ENCODE data around the gene DENND2C.

DNA sequence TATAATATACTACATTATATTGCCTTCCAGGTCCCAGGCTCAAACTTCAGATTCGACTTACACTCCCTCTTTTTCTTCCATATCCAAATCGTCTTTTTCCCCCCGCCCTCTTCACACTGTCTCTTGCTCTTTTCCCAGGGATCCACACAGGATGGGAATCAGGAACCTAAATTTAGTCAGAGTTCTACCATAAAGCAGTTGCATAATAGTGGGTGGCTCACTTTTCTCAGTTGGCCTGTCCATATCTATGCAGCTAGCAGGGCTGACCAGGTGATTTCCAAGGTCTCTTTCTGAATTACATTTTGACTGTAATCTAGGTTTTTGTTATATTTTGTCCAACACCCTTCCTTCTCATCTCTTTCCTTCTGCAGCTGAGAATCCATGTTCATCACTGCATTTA lies 80.7 kb downstream of the DENND2C start:
- no peak for TF ChIP-seq CTCF (IDR thresholded peaks at IDR 0.05)
- TF ChIP-seq POLR2AphosphoS5 (IDR thresholded peaks at IDR 0.05): no peak
- TF ChIP-seq POLR2A (IDR thresholded peaks at IDR 0.05): no peak
- no peak for TF ChIP-seq EP300 (IDR thresholded peaks at IDR 0.05)
